Adipocyte (in vitro differentiated cells): ENCODE measurements around the gene ITGB5.

Experiments used
- DNase-seq: peaks from one replicate; pipeline ENCODE4 v3.0.0-alpha.2; 2015; ENCODE audit warnings: low read depth
- H3K27me3 ChIP-seq: replicated peaks from 2 replicates; pipeline ENCODE4 v1.7.0; 2013; ENCODE audit warnings: mild to moderate bottlenecking, low read length, moderate library complexity; ENCODE audit not compliant: control insufficient read depth, insufficient read depth
- H3K36me3 ChIP-seq: 2 replicates; pipeline ENCODE4 v1.7.0; 2013; ENCODE audit warnings: low read length, mild to moderate bottlenecking, moderate library complexity; ENCODE audit not compliant: control insufficient read depth, insufficient read depth, severe bottlenecking
- H3K4me1 ChIP-seq: 2 replicates; pipeline ENCODE4 v1.7.0; 2013; ENCODE audit warnings: mild to moderate bottlenecking, low read length, moderate library complexity; ENCODE audit not compliant: control insufficient read depth, insufficient read depth
- H3K4me3 ChIP-seq: 2 replicates; pipeline ENCODE4 v1.7.0; 2013; ENCODE audit warnings: mild to moderate bottlenecking, low read length, moderate library complexity
- H3K9ac ChIP-seq: 2 replicates; pipeline ENCODE4 v1.7.0; 2013; ENCODE audit warnings: mild to moderate bottlenecking, low read length, moderate library complexity
- H3K9me3 ChIP-seq: 2 replicates; pipeline ENCODE4 v1.7.0; 2013; ENCODE audit warnings: mild to moderate bottlenecking, low read length, moderate library complexity; ENCODE audit not compliant: control insufficient read depth

The ITGB5 gene

DNA sequence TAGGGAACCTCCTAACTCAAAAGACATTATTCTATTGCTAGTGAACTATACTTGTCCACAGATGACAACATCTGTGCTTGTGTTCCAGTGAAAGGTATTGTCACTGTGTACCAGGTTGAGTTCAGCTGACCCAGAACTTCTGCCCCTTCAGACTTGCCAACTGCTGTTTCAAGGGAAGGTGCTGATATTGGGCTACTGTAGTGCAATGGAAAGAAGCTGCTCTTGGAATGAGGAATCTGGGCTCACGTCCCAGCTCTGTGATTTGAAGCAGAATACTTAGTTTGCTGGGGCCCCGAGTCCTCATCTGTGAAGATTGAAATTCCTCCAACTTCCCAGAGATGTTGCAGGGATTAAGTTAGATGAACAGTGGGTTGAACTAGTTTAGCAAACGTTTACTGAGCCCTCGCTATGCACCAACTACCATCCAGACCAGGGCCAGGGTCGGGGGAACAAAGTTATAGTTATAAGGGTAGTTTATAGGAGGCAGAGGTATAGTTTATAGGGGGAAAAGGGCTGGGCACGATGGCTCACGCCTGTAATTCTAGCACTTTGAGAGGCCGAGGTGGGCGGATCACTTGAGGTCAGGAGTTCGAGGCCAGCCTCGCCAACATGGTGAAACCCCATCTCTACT, 172.8 kb downstream of the ITGB5 start:
- no peak overlapping the region for H3K9ac ChIP-seq
- H3K27me3 ChIP-seq = no peaks in the 10 kb centered on the region
- peak; percentile 66 for DNase-seq
- no peak overlapping the region for H3K4me3 ChIP-seq
- no peaks in the 10 kb centered on the region for H3K36me3 ChIP-seq
- H3K9me3 ChIP-seq = no peaks in the 10 kb centered on the region
- peaks cover 7% of the 10 kb centered on the region for H3K4me1 ChIP-seq
